ENCODE measurements around the gene ANKRD9. TPM values are rescaled to one million over a fixed set of nuclear protein-coding genes. Genes with fewer than 3 reads are reported as not detected.

ANKRD9 gene
- total and polyA plus RNA-seq, 2 of the 13 experiments (the other 11 are each of a cell fraction or from before 2014, with no cell fraction given): 10.0 to 15.0 TPM

- TF ChIP-seq FOXO4 (CRISPR knock-in tag; conservative IDR thresholded peaks at IDR 0.05) (no peak), ETV6 (CRISPR knock-in tag; conservative IDR thresholded peaks at IDR 0.05) (peak; percentile 54; the same call in 1 of the 2 replicates), TBX2 (CRISPR knock-in tag; IDR thresholded peaks at IDR 0.05; ENCODE audit: borderline replicate concordance) (peak; percentile 63; the same call in 1 of the 2 replicates), YY1 (IDR thresholded peaks at IDR 0.05; ENCODE audit: insufficient read depth, insufficient replicate concordance, low read depth, low read length) (peak; percentile 46), ZBED4 (CRISPR knock-in tag; IDR thresholded peaks at IDR 0.05; ENCODE audit: borderline replicate concordance) (peak; percentile 98), GZF1 (CRISPR knock-in tag; IDR thresholded peaks at IDR 0.05) (peak; percentile 66; the same call in 1 of the 2 replicates), PBX2 (CRISPR knock-in tag; IDR thresholded peaks at IDR 0.05) (no peak), ZMYM4 (CRISPR knock-in tag; IDR thresholded peaks at IDR 0.05) (peak; percentile 70), ZNF557 (CRISPR knock-in tag; IDR thresholded peaks at IDR 0.05) (0 out of 2 replicates have a peak, but pooled peaks have one; percentile 42), ZBTB25 (CRISPR knock-in tag; IDR thresholded peaks at IDR 0.05) (peak; percentile 62; the same call in 1 of the 2 replicates), TFDP1 (CRISPR knock-in tag; IDR thresholded peaks at IDR 0.05; ENCODE audit: borderline replicate concordance) (peak; percentile 59; the same call in 1 of the 2 replicates), MED1 (CRISPR knock-in tag; IDR thresholded peaks at IDR 0.05) (peak; percentile 53; the same call in 1 of the 2 replicates), SMAD3 (CRISPR knock-in tag; IDR thresholded peaks at IDR 0.05) (no peak), ZNF713 (CRISPR knock-in tag; IDR thresholded peaks at IDR 0.05) (no peak), NBN (conservative IDR thresholded peaks at IDR 0.05) (no peak), SIN3A (IDR thresholded peaks at IDR 0.05; ENCODE audit: borderline replicate concordance, low read depth, low read length) (peak; percentile 39; the same call in 1 of the 2 replicates)
These were observed 7.2 kb upstream of the ANKRD9 start (continued) for GRCh38 chr14:102516531-102517391.
